Stimulated activated CD8-positive, alpha-beta memory T cell treated with anti-CD3 and anti-CD28 coated beads, Interleukin-7, amount 100 ng/mL, for 1 hour (primary cell): ENCODE results near the gene LSM2.

Experiments used
- DNase-seq, 2 donors: peaks; one replicate each; pipeline ENCODE4 v3.0.0-alpha.2; 2020; ENCODE audit warnings: low read depth in 2 of 2

Gene LSM2

GRCh38 chr6:31776989-31777666 lies 29.6 kb downstream of the LSM2 start, which contains the start of gene VWA7:
VWA7 (minus strand) TSS chr6:31777328; CDS start chr6:31776779, 549 bp downstream.
- DNase-seq: peak; percentile 19 to 37

GRCh38 chr6:31776485-31776988 lies 30.2 kb downstream of the LSM2 start:
- no peak for DNase-seq

- no peak for DNase-seq
Measured at GRCh38 chr6:31775633-31776484, 30.9 kb downstream of the LSM2 start.

- no peak for DNase-seq
Measured at GRCh38 chr6:31775184-31775583, 31.6 kb downstream of the LSM2 start.

GRCh38 chr6:31771992-31772358 lies 34.8 kb downstream of the LSM2 start:
- no peak for DNase-seq

GRCh38 chr6:31770860-31771259 lies 35.9 kb downstream of the LSM2 start:
- no peak for DNase-seq

GRCh38 chr6:31769684-31770371 lies 36.9 kb downstream of the LSM2 start:
- peak; percentile 52 to 64 for DNase-seq

- no peak for DNase-seq
Measured at GRCh38 chr6:31768363-31769257, 38.2 kb downstream of the LSM2 start.

- DNase-seq: no peak
Measured at GRCh38 chr6:31767096-31767645, 39.6 kb downstream of the LSM2 start.

GRCh38 chr6:31765910-31766794 lies 40.6 kb downstream of the LSM2 start:
- no peak for DNase-seq

GRCh38 chr6:31765559-31765909 lies 41.2 kb downstream of the LSM2 start:
- DNase-seq: no peak

GRCh38 chr6:31764198-31764597 lies 42.6 kb downstream of the LSM2 start:
- no peak for DNase-seq

- DNase-seq: no peak
Measured at GRCh38 chr6:31763619-31763940, 43.2 kb downstream of the LSM2 start.

- no peak for DNase-seq
Measured at GRCh38 chr6:31762878-31763618, 43.7 kb downstream of the LSM2 start.

- no peak for DNase-seq
Measured at GRCh38 chr6:31762356-31762755, 44.4 kb downstream of the LSM2 start, which contains the start of gene SAPCD1. SAPCD1 (plus strand) TSS chr6:31762656; CDS start chr6:31763055, 399 bp downstream.

- DNase-seq: no peak
Measured at GRCh38 chr6:31761343-31761742, 45.4 kb downstream of the LSM2 start.

GRCh38 chr6:31760790-31761189 lies 46.0 kb downstream of the LSM2 start:
- DNase-seq: no peak

GRCh38 chr6:31758281-31758680 lies 48.5 kb downstream of the LSM2 start:
- DNase-seq: no peak

GRCh38 chr6:31752739-31753319 lies 53.9 kb downstream of the LSM2 start:
- no peak for DNase-seq
